BLaER1 treated with 17β-estradiol and CSF1 and Interleukin-3, amounts not matched to agents 10 nM and 100 nM (cell line): ENCODE measurements around the gene KRT13.

Experiments
- H3K27ac ChIP-seq, 11 experiments: shearing (Covaris generic); formaldehyde crosslinking; 2 replicates each; pipeline ENCODE4 v1.8.1; 2022
- H3K27me3 ChIP-seq, 11 experiments: shearing (Covaris generic); formaldehyde crosslinking; 2 replicates each; pipeline ENCODE4 v1.8.1; 2022
- H3K36me3 ChIP-seq, 11 experiments: shearing (Covaris generic); formaldehyde crosslinking; 2 replicates each; pipeline ENCODE4 v1.8.1; 2022
- H3K4me1 ChIP-seq, 10 experiments: shearing (Covaris generic); formaldehyde crosslinking; 2 replicates each; pipeline ENCODE4 v1.8.1; 2022
- H3K4me2 ChIP-seq, 11 experiments: shearing (Covaris generic); formaldehyde crosslinking; 2 replicates each; pipeline ENCODE4 v1.8.1; 2022
- H3K4me3 ChIP-seq, 10 experiments: shearing (Covaris generic); formaldehyde crosslinking; 2 replicates each; pipeline ENCODE4 v1.8.1; 2022
- H3K9ac ChIP-seq, 11 experiments: shearing (Covaris generic); formaldehyde crosslinking; 2 replicates each; pipeline ENCODE4 v1.8.1; 2022
- H3K9me3 ChIP-seq, 11 experiments: shearing (Covaris generic); formaldehyde crosslinking; replicated peaks in 1 of 11; 2 replicates each; pipeline ENCODE4 v1.8.1; 2022
- H4K20me1 ChIP-seq, 11 experiments: shearing (Covaris generic); formaldehyde crosslinking; 2 replicates each; pipeline ENCODE4 v1.8.1; 2022
- Cebpa-rat ChIP-seq, 11 experiments: shearing (Covaris generic); IDR thresholded peaks; 2 replicates each; pipeline ENCODE4 v1.8.1; 2022

KRT13 gene

GRCh38 chr17:41516147-41516829 lies 10.9 kb upstream of the KRT13 start:
- H3K4me2 ChIP-seq, result no peak overlapping the region
- TF ChIP-seq Cebpa-rat (IDR thresholded peaks at IDR 0.05), result no peak
- H3K36me3 ChIP-seq, result no peaks in the 10 kb centered on the region
- H3K4me1 ChIP-seq, result peaks cover 0 to 20% (median 2%) of the 10 kb centered on the region in 10 experiments; a peak in 9 of 20 replicates
- H3K9me3 ChIP-seq, result no peaks in the 10 kb centered on the region
- H3K27ac ChIP-seq, result no peak overlapping the region
- no peaks in the 10 kb centered on the region for H4K20me1 ChIP-seq
- H3K9ac ChIP-seq, result no peak overlapping the region
- H3K27me3 ChIP-seq, result no peaks in the 10 kb centered on the region
- no peak overlapping the region for H3K4me3 ChIP-seq

- no peak for TF ChIP-seq Cebpa-rat (IDR thresholded peaks at IDR 0.05)
Observed at GRCh38 chr17:41513168-41513547, 7.7 kb upstream of the KRT13 start.

GRCh38 chr17:41512546-41513167 lies 7.2 kb upstream of the KRT13 start:
- Histone ChIP-seq H3K4me3 (no peak overlapping the region), H3K27ac (no peak overlapping the region), H3K9ac (no peak overlapping the region), H3K4me2 (peak overlapping the region in 4 of 11 experiments; percentile 13 to 65 (median 48); a peak in 7 of 22 replicates), H3K4me1 (peaks cover 0 to 16% (median 2%) of the 10 kb centered on the region in 10 experiments; a peak in 9 of 20 replicates), H3K27me3 (no peaks in the 10 kb centered on the region), H3K9me3 (no peaks in the 10 kb centered on the region), H4K20me1 (no peaks in the 10 kb centered on the region), H3K36me3 (no peaks in the 10 kb centered on the region)
- TF ChIP-seq Cebpa-rat (IDR thresholded peaks at IDR 0.05), result no peak

More at GRCh38 chr17:41513168-41513547, 7.7 kb upstream of the KRT13 start:
- no peaks in the 10 kb centered on the region for H3K9me3 ChIP-seq
- H3K4me2 ChIP-seq, result peak overlapping the region in 4 of 11 experiments; percentile 13 to 65 (median 48); a peak in 6 of 22 replicates
- H3K36me3 ChIP-seq, result no peaks in the 10 kb centered on the region
- no peak overlapping the region for H3K9ac ChIP-seq
- H3K4me1 ChIP-seq, result peaks cover 0 to 16% (median 2%) of the 10 kb centered on the region in 10 experiments; a peak in 9 of 20 replicates
- no peak overlapping the region for H3K27ac ChIP-seq
- H3K27me3 ChIP-seq, result no peaks in the 10 kb centered on the region
- H4K20me1 ChIP-seq, result no peaks in the 10 kb centered on the region
- H3K4me3 ChIP-seq, result no peak overlapping the region

GRCh38 chr17:41511716-41512115 lies 6.3 kb upstream of the KRT13 start:
- Histone ChIP-seq H3K27me3 (no peaks in the 10 kb centered on the region), H3K4me2 (no peak overlapping the region), H3K4me3 (no peak overlapping the region), H3K27ac (no peak overlapping the region), H4K20me1 (no peaks in the 10 kb centered on the region), H3K4me1 (peaks cover 0 to 25% (median 2%) of the 10 kb centered on the region in 10 experiments; a peak in 9 of 20 replicates), H3K9ac (no peak overlapping the region), H3K9me3 (no peaks in the 10 kb centered on the region), H3K36me3 (no peaks in the 10 kb centered on the region)
- no peak for TF ChIP-seq Cebpa-rat (IDR thresholded peaks at IDR 0.05)

- Histone ChIP-seq H3K4me1 (peaks cover 0 to 31% (median 7%) of the 10 kb centered on the region in 10 experiments; a peak in 12 of 20 replicates), H4K20me1 (no peaks in the 10 kb centered on the region), H3K27ac (no peak overlapping the region), H3K36me3 (no peaks in the 10 kb centered on the region), H3K9ac (no peak overlapping the region), H3K9me3 (no peaks in the 10 kb centered on the region), H3K27me3 (no peaks in the 10 kb centered on the region), H3K4me3 (no peak overlapping the region), H3K4me2 (no peak overlapping the region)
- TF ChIP-seq Cebpa-rat (IDR thresholded peaks at IDR 0.05), result no peak
Observed at GRCh38 chr17:41511116-41511515, 5.7 kb upstream of the KRT13 start.

GRCh38 chr17:41510251-41511065 lies 5.0 kb upstream of the KRT13 start:
- no peaks in the 10 kb centered on the region for H4K20me1 ChIP-seq
- no peaks in the 10 kb centered on the region for H3K27me3 ChIP-seq
- no peaks in the 10 kb centered on the region for H3K9me3 ChIP-seq
- no peak overlapping the region; a peak in 1 of 22 replicates for H3K4me2 ChIP-seq
- no peak overlapping the region for H3K27ac ChIP-seq
- no peak for TF ChIP-seq Cebpa-rat (IDR thresholded peaks at IDR 0.05)
- H3K36me3 ChIP-seq, result no peaks in the 10 kb centered on the region
- H3K4me1 ChIP-seq, result peaks cover 0 to 38% (median 9%) of the 10 kb centered on the region in 10 experiments; a peak in 12 of 20 replicates
- no peak overlapping the region for H3K9ac ChIP-seq
- no peak overlapping the region for H3K4me3 ChIP-seq

GRCh38 chr17:41507315-41507880 lies 2.0 kb upstream of the KRT13 start:
- Histone ChIP-seq H3K9me3 (no peaks in the 10 kb centered on the region), H3K4me1 (peaks cover 0 to 32% (median 7%) of the 10 kb centered on the region in 10 experiments; a peak in 12 of 20 replicates), H4K20me1 (no peaks in the 10 kb centered on the region), H3K27ac (no peak overlapping the region), H3K9ac (no peak overlapping the region), H3K27me3 (no peaks in the 10 kb centered on the region), H3K4me3 (no peak overlapping the region), H3K4me2 (peak overlapping the region in 2 of 11 experiments; percentile 7 to 25; a peak in 1 of 22 replicates), H3K36me3 (no peaks in the 10 kb centered on the region)
- no peak for TF ChIP-seq Cebpa-rat (IDR thresholded peaks at IDR 0.05)

GRCh38 chr17:41505809-41506767 lies 676 bp upstream of the KRT13 start:
- no peaks in the 10 kb centered on the region for H3K9me3 ChIP-seq
- no peaks in the 10 kb centered on the region for H3K36me3 ChIP-seq
- H3K27ac ChIP-seq, result no peak overlapping the region
- no peak overlapping the region for H3K9ac ChIP-seq
- no peak for TF ChIP-seq Cebpa-rat (IDR thresholded peaks at IDR 0.05)
- H3K4me1 ChIP-seq, result peaks cover 7 to 39% (median 17%) of the 10 kb centered on the region in 10 experiments; a peak in 19 of 20 replicates
- no peaks in the 10 kb centered on the region for H4K20me1 ChIP-seq
- no peak overlapping the region for H3K4me3 ChIP-seq
- peak overlapping the region in 4 of 11 experiments; percentile 3 to 34 (median 12); a peak in 4 of 22 replicates for H3K4me2 ChIP-seq
- no peaks in the 10 kb centered on the region for H3K27me3 ChIP-seq
